Upper lobe of left lung (tissue), 6 donors: ENCODE data around the gene TBC1D14. TPM values are rescaled to one million over a fixed set of nuclear protein-coding genes. Genes with fewer than 3 reads are reported as not detected.
"Not testable (repeated sequence)": the region's sequence is repeated elsewhere in the genome, so short reads cannot be mapped to it uniquely, and the experiment has no call there.

Source experiments
- ATAC-seq, 2 donors: fragments of 200-7000 bp; cut with Tn5 transposase; one replicate each; pipeline ENCODE4 v1.9.1; 2022; ENCODE audit warnings: mild to moderate bottlenecking in 2 of 2, moderate library complexity in 2 of 2; ENCODE audit not compliant: low FRiP score in 2 of 2
- DNase-seq, 2 donors: peaks; one replicate each; pipeline ENCODE4 v3.0.0-alpha.2; 2019 to 2020
- H3K27ac ChIP-seq, 4 donors: fragments of 200-600 bp; sonication (generic); one replicate each; pipeline ENCODE4 v1.5.1; 2016 to 2019
- H3K27me3 ChIP-seq, 4 donors: fragments of 200-600 bp; sonication (generic); one replicate each; pipeline ENCODE4 v1.5.1; 2017 to 2019
- H3K36me3 ChIP-seq, 4 donors: fragments of 200-600 bp; sonication (generic); one replicate each; pipeline ENCODE4 v1.5.1; 2016 to 2019
- H3K4me1 ChIP-seq, 4 donors: fragments of 200-600 bp; sonication (generic); one replicate each; pipeline ENCODE4 v1.5.1; 2018 to 2019
- H3K4me3 ChIP-seq, 4 donors: fragments of 200-600 bp; sonication (generic); one replicate each; pipeline ENCODE4 v1.5.1; 2017 to 2019; ENCODE audit warnings: mild to moderate bottlenecking in 2 of 4, moderate library complexity in 1 of 4
- H3K9me3 ChIP-seq, 4 donors: fragments of 200-600 bp; sonication (generic); one replicate each; pipeline ENCODE4 v1.5.1; 2018 to 2019
- EP300 ChIP-seq, 4 donors: sonication (generic); formaldehyde crosslinking; IDR thresholded peaks; one replicate each; pipeline ENCODE4 v1.5.1; 2017; ENCODE audit warnings: antibody characterized with exemption in 4 of 4, control low read depth in 2 of 4
- POLR2A ChIP-seq, 4 donors: fragments of 450-650 bp; IDR thresholded peaks; one replicate each; pipeline ENCODE4 v1.5.1; 2016 to 2017; ENCODE audit warnings: antibody characterized with exemption in 4 of 4, mild to moderate bottlenecking in 2 of 4
- POLR2AphosphoS5 ChIP-seq, 2 donors: sonication (generic); formaldehyde crosslinking; IDR thresholded peaks; one replicate each; pipeline ENCODE4 v1.5.1; 2017; ENCODE audit warnings: antibody characterized with exemption in 2 of 2
- WGBS, 2 donors: methylation state at CpG; one replicate each; pipeline ENCODE4 v1.1.5; 2017 to 2018; 5-methylcytosine and 5-hydroxymethylcytosine counted together
- total RNA-seq, 6 donors: library from RNA; depleted of rRNA in 4 of 6; stranded (reverse); fragments of >200 nt in 4 of 6; gene quantifications; one replicate each; pipeline versions ENCODE4 v1.1.0 to v1.2.1, GENCODE V29; 2016 to 2021
- TF ChIP-seq, protein P1 (sequence below), 6 experiments: fragments of 450-650 bp in 4 of 6; fragments of 200-600 bp in 2 of 6; sonication (generic) in 2 of 6; IDR thresholded peaks; one replicate each; pipeline ENCODE4 v1.5.1; 2016 to 2019; ENCODE audit warnings: antibody characterized with exemption in 6 of 6
- donor health status: DM: no; HTN: no; CAD: no; lungs with moderate emphysema.
- donor health status: DM: no; HTN: yes; CAD: no; lungs with severe emphysema.

Gene TBC1D14
- total RNA-seq, 6 donors from 2014 or later = 47.7 to 61.8 (median 57.8) TPM

DNA sequence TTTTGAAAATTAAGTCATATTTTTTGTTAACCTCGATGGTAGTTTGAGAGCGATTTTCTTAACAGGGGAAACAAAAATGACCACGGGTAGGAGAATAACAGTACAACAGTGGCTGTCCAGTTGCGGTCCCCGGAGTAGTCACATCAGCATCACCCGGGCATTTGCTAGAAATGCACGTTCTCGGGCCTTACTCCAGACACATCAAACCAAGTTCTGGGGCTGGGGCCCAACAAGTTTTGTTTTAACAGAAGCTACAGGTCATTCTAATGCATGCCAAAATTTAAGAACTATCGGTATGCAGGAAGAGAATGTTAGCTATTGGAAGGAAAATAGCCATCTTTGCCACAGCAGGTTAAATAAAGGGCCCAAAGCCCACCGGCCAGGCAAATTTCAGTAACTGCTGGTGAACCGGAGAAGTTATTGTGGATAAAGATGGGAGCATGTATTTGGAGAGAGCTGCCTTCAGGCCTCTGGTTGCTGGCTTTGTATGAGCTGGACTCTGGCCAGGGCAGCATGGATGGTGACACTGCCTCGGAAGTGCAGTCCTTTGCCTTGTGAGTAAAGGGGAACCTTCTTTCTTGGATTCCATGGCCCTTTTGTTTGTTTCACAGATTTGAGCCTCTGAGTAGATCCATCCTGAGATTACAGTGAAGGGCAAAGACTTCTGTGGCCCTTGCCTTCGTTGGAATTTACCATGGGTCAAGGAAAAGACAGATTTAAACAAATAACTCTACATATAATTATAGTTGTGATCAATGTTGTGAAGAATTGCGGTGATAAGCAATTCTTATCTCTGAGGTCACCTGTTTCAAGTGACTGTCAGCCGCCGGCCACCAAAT lies 62.1 kb downstream of the TBC1D14 start:
- H3K27me3 ChIP-seq = no peaks in the 10 kb centered on the region
- H3K9me3 ChIP-seq = no peaks in the 10 kb centered on the region
- H3K36me3 ChIP-seq = peaks cover 0 to 20% (median 8%) of the 10 kb centered on the region in 4 donors
- no peak for ATAC-seq
- no peak overlapping the region for H3K4me3 ChIP-seq
- H3K4me1 ChIP-seq = peaks cover 5 to 11% (median 9%) of the 10 kb centered on the region in 4 donors
- 88 to 90% methylated on average over 16 of the region's 16 CpGs for WGBS, 2 donors
- TF ChIP-seq EP300 (IDR thresholded peaks at IDR 0.05) (no peak), POLR2AphosphoS5 (IDR thresholded peaks at IDR 0.05) (no peak), POLR2A (IDR thresholded peaks at IDR 0.05) (no peak)
- TF ChIP-seq, protein P1, sequence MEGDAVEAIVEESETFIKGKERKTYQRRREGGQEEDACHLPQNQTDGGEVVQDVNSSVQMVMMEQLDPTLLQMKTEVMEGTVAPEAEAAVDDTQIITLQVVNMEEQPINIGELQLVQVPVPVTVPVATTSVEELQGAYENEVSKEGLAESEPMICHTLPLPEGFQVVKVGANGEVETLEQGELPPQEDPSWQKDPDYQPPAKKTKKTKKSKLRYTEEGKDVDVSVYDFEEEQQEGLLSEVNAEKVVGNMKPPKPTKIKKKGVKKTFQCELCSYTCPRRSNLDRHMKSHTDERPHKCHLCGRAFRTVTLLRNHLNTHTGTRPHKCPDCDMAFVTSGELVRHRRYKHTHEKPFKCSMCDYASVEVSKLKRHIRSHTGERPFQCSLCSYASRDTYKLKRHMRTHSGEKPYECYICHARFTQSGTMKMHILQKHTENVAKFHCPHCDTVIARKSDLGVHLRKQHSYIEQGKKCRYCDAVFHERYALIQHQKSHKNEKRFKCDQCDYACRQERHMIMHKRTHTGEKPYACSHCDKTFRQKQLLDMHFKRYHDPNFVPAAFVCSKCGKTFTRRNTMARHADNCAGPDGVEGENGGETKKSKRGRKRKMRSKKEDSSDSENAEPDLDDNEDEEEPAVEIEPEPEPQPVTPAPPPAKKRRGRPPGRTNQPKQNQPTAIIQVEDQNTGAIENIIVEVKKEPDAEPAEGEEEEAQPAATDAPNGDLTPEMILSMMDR (IDR thresholded peaks at IDR 0.05) = no peak
- DNase-seq = no peak
- no peak overlapping the region for H3K27ac ChIP-seq

DNA sequence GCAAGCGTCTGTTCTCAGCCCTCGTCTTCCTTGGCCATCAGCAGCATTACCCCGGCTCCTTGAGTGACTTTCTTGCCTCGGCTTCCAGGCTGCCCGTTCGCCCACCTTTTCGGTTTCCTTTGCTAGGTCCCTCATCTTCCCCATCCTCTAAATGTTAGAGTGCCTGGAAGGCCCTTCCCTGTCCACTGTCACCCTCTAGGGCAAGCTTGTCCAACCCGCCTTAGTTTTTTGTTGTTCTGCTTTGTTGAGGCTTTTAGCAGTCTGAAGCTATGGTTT lies 62.7 kb downstream of the TBC1D14 start:
- TF ChIP-seq EP300 (IDR thresholded peaks at IDR 0.05) (no peak), POLR2AphosphoS5 (IDR thresholded peaks at IDR 0.05) (no peak), POLR2A (IDR thresholded peaks at IDR 0.05) (no peak)
- TF ChIP-seq, protein P1 (IDR thresholded peaks at IDR 0.05) = no peak
- Histone ChIP-seq H3K4me3 (no peak overlapping the region), H3K9me3 (no peaks in the 10 kb centered on the region), H3K4me1 (peaks cover 5 to 11% (median 9%) of the 10 kb centered on the region in 4 donors), H3K27me3 (no peaks in the 10 kb centered on the region), H3K36me3 (peaks cover 0 to 17% (median 8%) of the 10 kb centered on the region in 4 donors), H3K27ac (no peak overlapping the region)
- no peak for DNase-seq
- ATAC-seq = no peak
- whole genome bisulfite sequencing, 2 donors = 97 to 98% methylated on average over 8 of the region's 8 CpGs

DNA sequence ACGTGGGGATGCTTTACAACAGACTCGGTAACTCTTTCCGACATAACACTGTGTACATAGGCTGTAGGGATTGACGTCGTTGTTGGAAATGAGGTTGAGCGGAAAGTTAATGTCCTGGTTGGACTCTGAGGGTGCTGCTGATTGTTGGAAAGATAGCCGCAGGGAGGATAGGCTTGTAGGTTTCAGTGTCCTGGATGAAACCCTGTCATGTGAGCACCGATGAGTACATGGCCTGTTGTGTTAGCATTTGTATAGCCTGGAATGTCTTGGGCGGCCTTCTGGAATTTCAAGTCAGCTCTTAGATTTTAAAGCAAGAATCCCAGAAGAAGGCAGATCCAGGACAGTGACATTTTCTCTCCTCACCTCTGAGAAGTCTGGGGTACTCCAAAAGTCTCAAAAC lies 63.3 kb downstream of the TBC1D14 start:
- WGBS, 2 donors = 87 to 90% methylated on average over 9 of the region's 9 CpGs
- H3K4me3 ChIP-seq = no peak overlapping the region
- ATAC-seq (no peak), DNase-seq (no peak)
- H3K27ac ChIP-seq = peak overlapping the region in 1 of 4 donors; percentile 30
- peaks cover 5 to 10% (median 9%) of the 10 kb centered on the region in 4 donors for H3K4me1 ChIP-seq
- no peaks in the 10 kb centered on the region for H3K27me3 ChIP-seq
- no peak for TF ChIP-seq POLR2AphosphoS5 (IDR thresholded peaks at IDR 0.05)
- TF ChIP-seq, protein P1 (IDR thresholded peaks at IDR 0.05) = no peak
- TF ChIP-seq POLR2A (IDR thresholded peaks at IDR 0.05) = no peak
- H3K9me3 ChIP-seq = no peaks in the 10 kb centered on the region
- H3K36me3 ChIP-seq = peaks cover 0 to 11% (median 4%) of the 10 kb centered on the region in 4 donors

DNA sequence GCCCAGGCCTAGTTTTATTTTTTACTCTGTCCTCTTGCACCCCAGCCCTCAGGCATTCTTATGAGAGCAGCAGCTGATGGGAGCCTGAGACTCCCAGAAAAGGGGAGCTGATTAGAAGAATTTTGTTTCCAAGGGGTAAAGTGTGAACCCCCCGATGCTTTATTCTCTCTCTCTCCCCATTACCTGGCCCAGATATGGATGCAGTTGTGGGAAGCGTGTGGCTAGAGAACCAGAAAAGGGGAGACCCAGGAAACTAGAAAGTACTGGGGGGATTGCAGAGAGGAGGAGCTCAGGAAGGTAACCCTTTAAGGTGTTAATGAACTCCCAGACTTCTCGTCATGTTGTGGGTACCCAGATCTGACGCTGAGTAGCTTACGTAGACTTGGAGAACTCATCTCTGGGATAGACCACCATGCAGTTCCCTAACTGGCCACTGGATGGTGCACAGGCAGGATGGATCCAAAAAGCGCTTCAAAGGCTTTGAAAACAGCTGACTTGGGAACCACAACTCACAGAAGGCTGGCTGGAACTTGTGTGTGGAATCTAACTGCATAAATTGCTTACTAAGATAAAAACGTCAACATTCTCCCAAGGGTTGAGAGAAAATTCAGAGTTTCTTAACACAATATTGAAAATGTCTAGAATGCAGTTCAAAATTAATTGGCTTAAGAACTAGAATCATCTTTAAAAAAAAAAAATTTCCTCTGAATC lies 64.7 kb downstream of the TBC1D14 start:
- peak; percentile 94 to 97 for ATAC-seq
- 27 to 29% methylated on average over 7 of the region's 7 CpGs for WGBS, 2 donors
- H3K27ac ChIP-seq = peak overlapping the region in 1 of 4 donors; percentile 8
- H3K27me3 ChIP-seq = no peaks in the 10 kb centered on the region
- no peaks in the 10 kb centered on the region for H3K9me3 ChIP-seq
- peaks cover 0 to 2% (median 0%) of the 10 kb centered on the region in 4 donors for H3K36me3 ChIP-seq
- TF ChIP-seq, protein P1 (IDR thresholded peaks at IDR 0.05) = peak; percentile 92 to 97 (median 93)
- no peak for TF ChIP-seq POLR2A (IDR thresholded peaks at IDR 0.05)
- TF ChIP-seq EP300 (IDR thresholded peaks at IDR 0.05) = no peak
- TF ChIP-seq POLR2AphosphoS5 (IDR thresholded peaks at IDR 0.05) = no peak
- peak in 1 of 2 donors; percentile 79 for DNase-seq
- H3K4me1 ChIP-seq = peaks cover 5 to 10% (median 8%) of the 10 kb centered on the region in 4 donors
- H3K4me3 ChIP-seq = no peak overlapping the region

DNA sequence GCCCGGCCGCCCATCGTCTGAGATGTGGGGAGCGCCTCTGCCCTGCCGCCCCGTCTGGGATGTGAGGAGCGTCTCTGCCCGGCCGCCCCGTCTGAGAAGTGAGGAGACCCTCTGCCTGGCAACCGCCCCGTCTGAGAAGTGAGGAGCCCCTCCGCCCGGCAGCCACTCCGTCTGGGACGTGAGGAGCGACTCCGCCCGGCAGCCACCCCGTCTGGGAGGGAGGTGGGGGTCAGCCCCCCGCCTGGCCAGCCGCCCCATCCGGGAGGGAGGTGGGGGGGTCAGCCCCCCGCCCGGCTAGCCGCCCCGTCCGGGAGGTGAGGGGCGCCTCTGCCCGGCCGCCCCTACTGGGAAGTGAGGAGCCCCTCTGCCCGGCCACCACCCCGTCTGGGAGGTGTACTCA lies 68.2 kb downstream of the TBC1D14 start:
- 93% methylated on average over 7 of the region's 33 CpGs; no CpG with 5 or more reads in 1 of the 2 donors for WGBS, 2 donors
- H3K9me3 ChIP-seq = not testable (repeated sequence)

More for the DNA sequence above, 68.2 kb downstream of the TBC1D14 start:
- not testable (repeated sequence) for H3K36me3 ChIP-seq, H3K4me1 ChIP-seq, ATAC-seq, DNase-seq, H3K4me3 ChIP-seq, H3K27me3 ChIP-seq, H3K27ac ChIP-seq
